ENCODE measurements around the gene HECTD1. TPM values are rescaled to one million over a fixed set of nuclear protein-coding genes. Genes with fewer than 3 reads are reported as not detected.

HECTD1 gene
- total and polyA plus RNA-seq, 9 of the 15 experiments (the other 6 are each of a cell fraction or from before 2014, with no cell fraction given): 27.9 to 111 (median 78.1) TPM

DNA sequence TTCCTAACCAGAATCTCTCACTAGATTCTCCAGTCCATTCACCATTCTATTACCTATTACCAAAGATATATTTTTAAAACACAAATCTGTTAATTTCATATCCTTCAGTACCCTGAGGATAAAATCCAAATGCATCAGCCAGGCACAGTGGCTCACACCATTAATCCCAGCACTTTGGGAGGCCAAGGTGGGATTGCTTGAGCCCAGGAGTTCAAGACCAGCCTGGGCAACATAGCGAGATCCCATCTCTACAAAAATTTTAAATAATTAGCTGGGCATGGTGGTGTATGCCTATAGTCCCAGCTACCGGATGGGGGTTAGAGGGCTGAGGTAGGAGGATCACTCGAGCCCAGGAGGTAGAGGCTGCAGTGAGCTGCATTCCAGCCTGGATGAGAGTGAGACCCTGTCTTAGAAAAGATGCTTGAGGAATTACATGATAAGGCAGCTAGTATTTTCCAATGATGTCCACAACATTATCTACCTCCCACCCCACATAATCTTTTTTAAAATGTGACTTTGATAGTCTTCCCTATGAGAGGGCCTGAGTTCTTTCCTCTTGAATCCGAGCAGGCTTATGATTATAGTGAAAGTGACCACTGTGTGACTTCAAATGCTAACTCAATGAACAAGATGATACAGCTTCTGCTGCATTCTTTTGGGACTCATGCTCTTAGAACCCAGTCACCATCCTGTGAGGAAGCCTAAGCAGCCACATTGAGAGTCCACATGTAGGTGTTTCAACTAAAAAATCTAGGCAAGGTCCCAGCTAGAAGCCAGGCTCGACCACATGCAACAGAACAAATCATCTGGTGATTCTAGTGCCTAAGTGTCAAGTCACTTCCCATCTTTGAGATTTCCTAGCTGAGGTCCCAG lies 18.0 kb downstream of the HECTD1 start:
- Histone ChIP-seq H3K79me2 (ENCODE audit: control insufficient read depth, insufficient read depth, low read length) (peaks cover 81% of the 10 kb centered on the region), H3K27me3 (ENCODE audit: control insufficient read depth in 2 of 2, insufficient read depth in 2 of 2, low read length in 2 of 2) (no peaks in the 10 kb centered on the region), H3K27ac (ENCODE audit: extremely low read depth, low read depth, low read length) (no peak overlapping the region), H2AFZ (ENCODE audit: low read depth, low read length) (no peak overlapping the region), H3K9me1 (ENCODE audit: control insufficient read depth, insufficient read depth, low read length) (no peaks in the 10 kb centered on the region), H3K4me3 (no peak overlapping the region), H3K9ac (ENCODE audit: insufficient read depth in 1 of 2, low read depth in 2 of 2, low read length in 2 of 2) (no peak overlapping the region), H4K20me1 (replicated peaks; ENCODE audit: control insufficient read depth, insufficient read depth, low read length) (no peaks in the 10 kb centered on the region), H3K4me2 (ENCODE audit: insufficient read depth, low read length) (no peak overlapping the region), H3K36me3 (ENCODE audit: control insufficient read depth, insufficient read depth, low read length) (peaks cover 28% of the 10 kb centered on the region; the same call in 1 of the 3 replicates), H3K9me3 (replicated peaks; ENCODE audit: control insufficient read depth, insufficient read depth, low read depth, low read length) (no peaks in the 10 kb centered on the region), H3K4me1 (replicated peaks in 1 of 2; ENCODE audit: control insufficient read depth in 2 of 2, insufficient read depth in 2 of 2, low read length in 2 of 2) (no peaks in the 10 kb centered on the region; a peak in 1 of 5 replicates)
- FAIRE-seq (no peak), ATAC-seq (no peak), DNase-seq (ENCODE audit: extremely low read depth in 1 of 4, low spot score in 3 of 4) (no peak)
- POLR2A ChIA-PET: interaction anchor here (0.8 to 1.2 kb wide), 3 partner anchors 9 to 403 kb away, joined by 3 to 4 read pairs (median 4); no protein-coding TSS in a partner anchor
- in situ Hi-C loops (cut with MboI): no loop called here
- CTCF ChIA-PET (ENCODE audit: low intra/inter-chr PET ratio): no interaction called here
- intact Hi-C loops (cut with micrococcal nuclease): no loop called here
- no TSS peak for BruUV-seq (replicated peaks)
- 89% methylated on average over 4 of the region's 5 CpGs for WGBS (ENCODE audit: insufficient coverage, low coverage, missing lambda C conversion rate)
- TF ChIP-seq MYBL2 (IDR thresholded peaks at IDR 0.05; ENCODE audit: low read depth) (no peak), MYBL2 (CRISPR knock-in tag; IDR thresholded peaks at IDR 0.05; ENCODE audit: borderline replicate concordance) (no peak), PCBP2 (IDR thresholded peaks at IDR 0.05; ENCODE audit: low read depth, low read length, poor library complexity, severe bottlenecking) (no peak), E2F3 (CRISPR knock-in tag; IDR thresholded peaks at IDR 0.05) (no peak), MECOM (CRISPR knock-in tag; IDR thresholded peaks at IDR 0.05) (no peak), RCOR1 (IDR thresholded peaks at IDR 0.05; ENCODE audit: borderline replicate concordance in 1 of 2, low read depth in 2 of 2, low read length in 2 of 2) (no peak), ZKSCAN3 (CRISPR knock-in tag; IDR thresholded peaks at IDR 0.05) (no peak), ZNF23 (CRISPR knock-in tag; IDR thresholded peaks at IDR 0.05) (no peak), ASH1L (IDR thresholded peaks at IDR 0.05; ENCODE audit: borderline replicate concordance, low read depth, partially characterized antibody) (no peak), NFE2 (IDR thresholded peaks at IDR 0.05; ENCODE audit: low read depth) (no peak), HLTF (IDR thresholded peaks at IDR 0.05) (no peak)
- TF ChIP-seq, protein P1, sequence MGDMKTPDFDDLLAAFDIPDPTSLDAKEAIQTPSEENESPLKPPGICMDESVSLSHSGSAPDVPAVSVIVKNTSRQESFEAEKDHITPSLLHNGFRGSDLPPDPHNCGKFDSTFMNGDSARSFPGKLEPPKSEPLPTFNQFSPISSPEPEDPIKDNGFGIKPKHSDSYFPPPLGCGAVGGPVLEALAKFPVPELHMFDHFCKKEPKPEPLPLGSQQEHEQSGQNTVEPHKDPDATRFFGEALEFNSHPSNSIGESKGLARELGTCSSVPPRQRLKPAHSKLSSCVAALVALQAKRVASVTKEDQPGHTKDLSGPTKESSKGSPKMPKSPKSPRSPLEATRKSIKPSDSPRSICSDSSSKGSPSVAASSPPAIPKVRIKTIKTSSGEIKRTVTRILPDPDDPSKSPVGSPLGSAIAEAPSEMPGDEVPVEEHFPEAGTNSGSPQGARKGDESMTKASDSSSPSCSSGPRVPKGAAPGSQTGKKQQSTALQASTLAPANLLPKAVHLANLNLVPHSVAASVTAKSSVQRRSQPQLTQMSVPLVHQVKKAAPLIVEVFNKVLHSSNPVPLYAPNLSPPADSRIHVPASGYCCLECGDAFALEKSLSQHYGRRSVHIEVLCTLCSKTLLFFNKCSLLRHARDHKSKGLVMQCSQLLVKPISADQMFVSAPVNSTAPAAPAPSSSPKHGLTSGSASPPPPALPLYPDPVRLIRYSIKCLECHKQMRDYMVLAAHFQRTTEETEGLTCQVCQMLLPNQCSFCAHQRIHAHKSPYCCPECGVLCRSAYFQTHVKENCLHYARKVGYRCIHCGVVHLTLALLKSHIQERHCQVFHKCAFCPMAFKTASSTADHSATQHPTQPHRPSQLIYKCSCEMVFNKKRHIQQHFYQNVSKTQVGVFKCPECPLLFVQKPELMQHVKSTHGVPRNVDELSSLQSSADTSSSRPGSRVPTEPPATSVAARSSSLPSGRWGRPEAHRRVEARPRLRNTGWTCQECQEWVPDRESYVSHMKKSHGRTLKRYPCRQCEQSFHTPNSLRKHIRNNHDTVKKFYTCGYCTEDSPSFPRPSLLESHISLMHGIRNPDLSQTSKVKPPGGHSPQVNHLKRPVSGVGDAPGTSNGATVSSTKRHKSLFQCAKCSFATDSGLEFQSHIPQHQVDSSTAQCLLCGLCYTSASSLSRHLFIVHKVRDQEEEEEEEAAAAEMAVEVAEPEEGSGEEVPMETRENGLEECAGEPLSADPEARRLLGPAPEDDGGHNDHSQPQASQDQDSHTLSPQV (IDR thresholded peaks at IDR 0.05): no peak
- TF ChIP-seq, protein P2, sequence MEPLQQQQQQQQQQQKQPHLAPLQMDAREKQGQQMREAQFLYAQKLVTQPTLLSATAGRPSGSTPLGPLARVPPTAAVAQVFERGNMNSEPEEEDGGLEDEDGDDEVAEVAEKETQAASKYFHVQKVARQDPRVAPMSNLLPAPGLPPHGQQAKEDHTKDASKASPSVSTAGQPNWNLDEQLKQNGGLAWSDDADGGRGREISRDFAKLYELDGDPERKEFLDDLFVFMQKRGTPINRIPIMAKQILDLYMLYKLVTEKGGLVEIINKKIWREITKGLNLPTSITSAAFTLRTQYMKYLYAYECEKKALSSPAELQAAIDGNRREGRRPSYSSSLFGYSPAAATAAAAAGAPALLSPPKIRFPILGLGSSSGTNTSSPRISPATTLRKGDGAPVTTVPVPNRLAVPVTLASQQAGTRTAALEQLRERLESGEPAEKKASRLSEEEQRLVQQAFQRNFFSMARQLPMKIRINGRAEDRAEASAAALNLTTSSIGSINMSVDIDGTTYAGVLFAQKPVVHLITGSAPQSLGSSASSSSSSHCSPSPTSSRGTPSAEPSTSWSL (CRISPR knock-in tag; IDR thresholded peaks at IDR 0.05; ENCODE audit: borderline replicate concordance): no peak
- TF ChIP-seq, protein P3, sequence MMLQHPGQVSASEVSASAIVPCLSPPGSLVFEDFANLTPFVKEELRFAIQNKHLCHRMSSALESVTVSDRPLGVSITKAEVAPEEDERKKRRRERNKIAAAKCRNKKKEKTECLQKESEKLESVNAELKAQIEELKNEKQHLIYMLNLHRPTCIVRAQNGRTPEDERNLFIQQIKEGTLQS (IDR thresholded peaks at IDR 0.05): no peak
- TF ChIP-seq, protein P3 (CRISPR knock-in tag; conservative IDR thresholded peaks at IDR 0.05): no peak

All from K562 (cell line).